Measurements from ENCODE around the gene MAG.
"Not testable (repeated sequence)": the region's sequence is repeated elsewhere in the genome, so short reads cannot be mapped to it uniquely, and the experiment has no call there.

Gene MAG

DNA sequence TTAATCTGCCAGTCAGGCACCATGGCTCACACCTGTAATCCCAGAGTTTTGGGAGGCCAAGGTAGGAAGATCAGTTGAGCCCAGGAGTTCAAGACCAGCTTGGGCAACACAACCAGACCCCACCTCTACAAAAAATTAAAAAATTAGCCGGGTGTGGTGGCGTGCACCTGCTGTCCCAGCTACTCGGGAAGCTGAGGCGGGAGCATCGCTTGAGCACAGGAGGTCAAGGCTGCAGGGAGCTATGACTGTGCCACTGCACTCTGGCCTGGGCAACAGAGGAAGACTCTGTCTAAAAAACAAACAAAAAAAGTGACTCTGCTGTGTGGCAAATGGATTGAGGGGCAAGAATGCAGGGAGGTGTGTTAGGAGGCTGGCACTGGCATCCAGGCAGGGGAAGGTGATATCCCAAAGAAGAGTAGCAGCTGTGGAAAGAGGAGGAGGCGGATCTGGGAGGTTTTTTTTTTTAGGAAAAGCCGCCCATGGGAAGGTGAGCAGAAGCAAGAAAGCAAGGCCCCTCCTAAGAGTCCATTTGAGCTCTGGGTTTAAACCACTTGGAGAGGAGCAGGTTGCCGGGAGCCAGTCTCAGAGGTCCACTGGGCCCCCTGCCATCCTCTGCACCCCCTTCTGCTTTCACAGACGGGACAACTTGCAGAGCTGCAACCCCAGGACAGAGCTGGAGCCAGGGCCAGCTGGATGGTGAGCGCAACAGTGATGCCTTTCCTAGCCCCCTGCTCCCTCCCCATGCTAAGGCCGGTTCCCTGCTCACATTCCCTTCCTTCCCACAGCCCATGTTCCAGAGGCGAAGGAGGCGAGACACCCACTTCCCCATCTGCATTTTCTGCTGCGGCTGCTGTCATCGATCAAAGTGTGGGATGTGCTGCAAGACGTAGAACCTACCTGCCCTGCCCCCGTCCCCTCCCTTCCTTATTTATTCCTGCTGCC is 7.5 kb upstream of the MAG start:
- DNase-seq: no peak

DNA sequence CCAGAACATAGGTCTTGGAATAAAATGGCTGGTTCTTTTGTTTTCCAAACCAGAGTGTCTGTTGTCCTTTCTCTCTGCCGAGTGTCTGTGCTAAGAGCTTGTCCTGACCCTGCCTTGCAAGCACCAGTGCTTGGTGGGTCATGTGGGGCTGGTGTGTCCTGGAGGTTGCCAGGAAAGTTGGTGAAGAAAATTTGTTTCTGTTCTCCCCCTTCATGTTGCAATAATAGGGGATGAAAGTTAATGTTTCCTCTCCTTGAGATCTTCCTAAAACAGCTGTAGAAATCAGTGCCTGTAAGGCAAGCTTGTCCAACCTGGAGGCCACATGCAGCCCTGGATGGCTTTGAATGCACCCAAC is 6.9 kb upstream of the MAG start:
- no peak for DNase-seq

DNA sequence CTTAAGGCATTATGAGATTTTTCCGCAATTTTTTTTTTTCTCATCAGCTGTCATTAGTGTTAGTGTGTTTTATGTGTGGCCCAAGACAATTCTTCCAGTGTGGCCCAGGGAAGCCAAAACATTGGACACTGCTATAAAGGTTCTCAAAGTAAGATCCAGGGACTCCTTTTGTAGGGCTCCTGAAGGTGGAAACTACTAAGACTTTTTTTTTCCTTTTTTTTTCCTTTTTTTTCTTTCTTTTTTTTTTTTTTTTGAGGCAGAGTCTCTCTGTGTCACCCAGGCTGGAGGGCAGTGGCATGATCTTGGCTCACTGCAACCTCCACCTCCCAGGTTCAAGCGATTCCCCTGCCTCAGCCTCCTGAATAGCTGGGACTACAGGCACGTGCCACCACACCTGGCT is 6.5 kb upstream of the MAG start:
- not testable (repeated sequence) for DNase-seq

DNA sequence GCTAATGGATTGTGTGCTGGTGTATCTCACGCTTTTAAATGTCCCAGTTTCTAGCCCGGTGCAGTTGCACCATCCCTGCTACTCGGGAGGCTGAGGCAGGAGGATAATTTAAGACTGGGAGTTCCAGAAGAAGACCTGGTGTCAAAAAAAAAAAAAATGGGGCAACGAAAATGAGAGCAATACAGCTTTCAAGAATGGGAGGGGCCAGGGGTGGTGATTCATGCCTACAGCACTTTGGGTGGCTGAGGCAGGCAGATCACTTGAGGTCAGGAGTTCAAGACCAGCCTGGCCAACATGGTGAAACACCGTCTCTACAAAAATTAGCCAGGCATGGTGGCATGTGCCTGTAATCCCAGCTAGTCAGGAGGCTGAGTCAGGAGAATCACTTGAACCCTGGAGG is 5.9 kb upstream of the MAG start:
- not testable (repeated sequence) for DNase-seq

DNA sequence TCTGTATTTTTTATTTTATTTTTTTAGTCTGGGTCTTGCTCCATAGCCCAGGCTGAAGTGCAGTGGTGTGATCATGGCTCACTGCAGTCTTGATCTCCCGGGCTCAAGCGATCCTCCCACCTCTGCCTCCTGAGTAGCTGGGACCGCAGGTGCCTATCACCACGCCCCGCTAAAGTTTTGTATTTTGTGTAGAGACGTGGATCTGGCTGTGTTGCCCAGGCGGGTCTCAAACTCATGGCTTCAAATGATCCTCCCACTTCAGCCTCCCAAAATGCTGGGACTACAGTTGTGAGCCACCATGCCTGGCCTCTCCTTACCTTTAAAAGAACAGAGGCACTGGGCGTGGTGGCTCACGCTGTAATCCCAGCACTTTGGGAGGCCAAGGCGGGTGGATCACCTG is 4.2 kb upstream of the MAG start:
- DNase-seq: no peak

DNA sequence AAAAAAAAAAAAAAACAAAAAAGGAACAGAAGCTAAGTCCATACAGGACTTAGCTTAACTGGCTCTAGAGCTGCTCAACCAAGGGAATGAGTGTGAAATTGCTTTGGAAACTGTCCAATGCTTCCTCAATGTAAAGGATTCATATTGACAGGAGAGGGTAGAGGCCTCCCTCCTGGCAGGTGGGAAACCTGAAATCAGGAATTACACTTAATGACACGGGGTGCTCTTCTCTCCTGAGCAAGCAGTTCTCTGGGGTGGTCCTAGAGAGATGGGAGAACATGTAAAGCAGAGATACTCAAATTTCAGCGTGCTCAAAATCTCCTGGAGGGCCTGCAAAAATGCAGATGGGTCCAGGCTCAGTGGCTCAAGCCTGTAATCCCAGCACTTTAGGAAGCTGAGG is 3.6 kb upstream of the MAG start:
- DNase-seq: no peak

DNA sequence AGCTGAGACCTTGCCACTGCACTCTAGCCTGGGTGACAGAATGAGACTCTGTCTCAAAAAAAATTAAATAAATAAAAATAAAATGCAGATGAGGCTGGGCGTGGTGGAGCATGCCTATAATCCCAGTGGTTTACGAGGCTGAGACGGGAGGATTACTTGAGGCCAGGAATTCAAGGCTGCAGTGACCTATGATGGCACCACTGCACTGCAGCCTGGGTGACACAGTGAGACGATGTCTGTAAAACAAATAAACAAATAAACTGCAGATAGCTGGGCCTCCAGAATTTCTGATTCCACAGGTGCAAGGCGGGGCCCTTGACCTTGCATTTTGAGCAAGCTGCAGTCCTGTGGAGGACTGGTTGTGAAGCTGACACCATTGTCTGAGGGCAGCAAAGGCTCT is 3.1 kb upstream of the MAG start:
- no peak for DNase-seq

DNA sequence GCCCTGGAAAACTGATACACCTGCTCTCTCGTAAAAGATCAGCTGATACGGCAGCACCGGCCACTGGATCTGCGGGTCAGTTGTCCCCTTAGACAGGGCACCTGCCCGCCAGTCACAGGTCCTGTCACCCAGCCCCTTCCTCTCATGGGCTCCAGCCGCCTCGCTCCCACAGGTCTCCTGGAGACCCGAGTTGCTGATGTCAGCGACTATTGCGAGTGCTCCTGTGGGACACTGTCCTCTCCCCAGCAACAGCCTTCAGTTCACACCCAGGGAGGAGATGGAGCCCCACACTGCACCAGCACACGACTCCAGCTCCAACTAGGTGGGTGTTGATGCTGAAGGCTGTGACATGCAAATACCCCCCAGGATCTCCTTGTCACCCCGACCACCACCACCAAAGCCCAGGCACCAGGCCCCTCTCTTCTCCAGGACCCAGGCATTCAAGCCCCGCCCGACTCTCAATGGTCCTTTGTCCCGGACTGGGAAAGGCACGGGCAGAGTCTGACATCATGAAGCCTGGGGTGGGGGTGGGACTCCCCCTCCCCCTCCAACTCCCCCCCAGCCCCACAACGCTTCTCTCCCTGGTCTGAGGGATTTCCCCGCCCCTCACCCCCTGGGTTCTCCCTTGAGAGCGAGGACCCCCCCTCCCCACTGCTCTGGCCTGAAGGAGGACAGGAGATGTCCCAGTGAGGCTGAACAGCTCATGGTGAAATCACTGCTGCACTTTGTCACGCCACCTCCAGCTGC is 1.4 kb upstream of the MAG start:
- DNase-seq: no peak

DNA sequence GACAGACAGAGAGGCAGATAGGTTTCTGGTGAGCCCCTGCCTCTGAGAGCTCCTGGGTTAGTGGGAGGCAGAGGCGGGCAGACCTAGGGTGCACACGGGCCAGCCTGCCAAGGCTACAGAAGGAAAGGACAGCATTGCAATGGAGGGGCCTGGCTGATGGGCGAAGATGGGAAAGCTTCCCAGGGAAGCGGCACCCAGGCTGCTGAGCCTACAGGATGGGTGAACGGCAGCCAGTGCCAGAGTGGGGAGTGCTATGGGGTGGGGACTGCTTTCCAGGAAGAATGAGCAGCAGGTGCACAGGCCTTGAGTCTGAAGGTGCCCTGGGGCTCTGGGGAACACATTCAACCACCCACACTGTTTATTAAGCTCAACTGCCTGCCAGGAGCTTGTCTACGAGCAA is 702 bp upstream of the MAG start:
- no peak for DNase-seq

DNA sequence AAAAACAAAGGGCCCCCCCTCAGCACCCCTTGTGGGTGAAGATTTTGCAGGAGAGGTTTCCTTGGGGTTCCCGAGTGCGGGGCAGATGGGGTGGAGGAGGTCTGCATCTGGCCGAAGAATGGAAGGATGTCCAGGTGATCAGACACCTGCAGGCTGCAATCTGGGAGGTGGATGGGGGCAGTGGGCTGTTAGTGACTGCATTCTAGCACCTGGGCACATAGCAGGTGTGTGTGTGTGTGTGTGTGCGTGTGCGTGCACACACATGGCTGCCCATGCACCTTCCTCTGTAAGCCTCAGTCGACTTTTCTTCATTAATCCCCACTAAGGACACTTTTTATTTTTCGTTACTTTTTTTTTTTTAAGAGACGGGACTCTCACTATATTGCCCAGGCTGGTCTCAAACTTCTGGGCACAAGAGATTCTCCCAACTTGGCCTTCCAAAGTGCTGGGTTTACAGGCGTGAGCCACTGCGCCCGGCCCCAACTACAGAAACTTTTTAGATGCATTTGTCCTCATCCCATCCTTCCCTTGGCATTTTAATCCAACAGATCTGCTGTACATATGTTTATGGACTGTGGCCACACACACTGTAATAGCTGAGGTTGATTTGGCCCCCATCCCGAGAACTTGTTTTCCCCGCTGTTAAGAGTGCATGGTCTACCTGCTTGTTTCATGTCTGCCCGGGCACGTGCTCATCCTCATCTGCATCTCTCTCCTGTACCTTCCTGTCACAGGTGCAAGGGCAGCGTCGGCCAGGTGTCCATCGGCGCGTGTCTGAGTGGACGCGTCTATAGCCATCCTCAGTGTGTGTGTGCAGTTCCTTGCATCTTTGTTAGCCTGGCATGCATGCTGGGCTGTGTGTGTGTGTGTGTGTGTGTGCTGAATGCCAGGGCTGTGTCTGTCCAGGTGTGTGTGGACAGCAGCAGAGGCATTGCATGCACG is 731 bp downstream of the MAG start:
- DNase-seq: no peak

DNA sequence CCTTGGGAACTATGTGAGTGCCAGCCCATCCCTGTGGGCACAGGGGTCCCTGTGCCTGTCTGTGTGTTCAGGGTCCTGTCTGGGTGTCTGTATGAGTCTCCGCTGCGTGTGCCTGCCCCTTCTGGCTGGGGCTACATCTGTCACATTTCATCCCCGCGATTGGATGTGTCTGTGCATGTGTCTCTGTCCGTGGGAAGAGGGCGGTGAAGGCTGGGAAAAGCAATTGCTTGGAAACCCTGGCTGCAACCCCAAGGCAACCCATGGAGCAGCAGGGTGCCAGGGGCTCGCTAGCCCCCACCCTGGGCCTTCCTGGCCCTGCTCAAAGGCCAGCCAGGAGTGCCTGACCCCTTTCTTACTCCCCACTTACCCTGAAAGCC is 1.4 kb downstream of the MAG start:
- DNase-seq: no peak

DNA sequence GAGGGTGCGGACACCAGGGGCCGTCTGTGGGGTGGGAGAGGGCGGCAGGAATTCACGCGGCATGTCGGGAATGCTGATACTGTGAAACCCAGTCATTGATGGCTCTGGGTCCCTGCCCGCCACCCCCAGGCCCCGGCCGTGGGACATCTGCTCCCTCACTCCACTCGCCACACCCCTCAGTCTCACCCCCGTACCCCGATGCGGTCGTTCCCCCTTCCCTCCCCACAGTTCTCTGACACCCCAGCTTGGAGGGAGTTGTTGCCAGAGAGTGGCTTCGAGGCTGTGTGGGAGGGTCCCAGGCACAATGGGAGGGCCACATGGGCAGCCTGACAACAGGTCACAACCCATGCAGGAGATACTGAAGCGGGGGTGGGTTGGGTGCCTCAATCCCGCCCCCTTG is 1.8 kb downstream of the MAG start:
- no peak for DNase-seq

DNA sequence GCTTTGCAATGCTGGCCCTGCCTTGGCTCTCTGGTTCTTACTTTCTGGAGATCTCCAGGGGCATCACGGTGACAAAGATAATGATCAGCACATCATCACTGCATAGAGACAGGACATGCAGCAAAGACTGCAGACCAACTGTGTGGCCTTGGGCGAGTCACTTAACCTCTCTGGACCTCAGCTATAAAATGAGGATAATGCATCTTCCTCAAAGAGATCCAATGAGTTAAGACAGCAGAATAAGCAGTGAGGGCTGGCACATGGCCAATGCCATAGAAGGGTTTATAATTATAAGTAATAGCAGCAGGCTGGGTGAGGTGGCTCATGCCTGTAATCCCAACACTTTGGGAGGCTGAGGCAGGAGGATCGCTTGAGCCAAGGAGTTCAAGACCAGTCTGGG is 2.4 kb downstream of the MAG start:
- DNase-seq: no peak

DNA sequence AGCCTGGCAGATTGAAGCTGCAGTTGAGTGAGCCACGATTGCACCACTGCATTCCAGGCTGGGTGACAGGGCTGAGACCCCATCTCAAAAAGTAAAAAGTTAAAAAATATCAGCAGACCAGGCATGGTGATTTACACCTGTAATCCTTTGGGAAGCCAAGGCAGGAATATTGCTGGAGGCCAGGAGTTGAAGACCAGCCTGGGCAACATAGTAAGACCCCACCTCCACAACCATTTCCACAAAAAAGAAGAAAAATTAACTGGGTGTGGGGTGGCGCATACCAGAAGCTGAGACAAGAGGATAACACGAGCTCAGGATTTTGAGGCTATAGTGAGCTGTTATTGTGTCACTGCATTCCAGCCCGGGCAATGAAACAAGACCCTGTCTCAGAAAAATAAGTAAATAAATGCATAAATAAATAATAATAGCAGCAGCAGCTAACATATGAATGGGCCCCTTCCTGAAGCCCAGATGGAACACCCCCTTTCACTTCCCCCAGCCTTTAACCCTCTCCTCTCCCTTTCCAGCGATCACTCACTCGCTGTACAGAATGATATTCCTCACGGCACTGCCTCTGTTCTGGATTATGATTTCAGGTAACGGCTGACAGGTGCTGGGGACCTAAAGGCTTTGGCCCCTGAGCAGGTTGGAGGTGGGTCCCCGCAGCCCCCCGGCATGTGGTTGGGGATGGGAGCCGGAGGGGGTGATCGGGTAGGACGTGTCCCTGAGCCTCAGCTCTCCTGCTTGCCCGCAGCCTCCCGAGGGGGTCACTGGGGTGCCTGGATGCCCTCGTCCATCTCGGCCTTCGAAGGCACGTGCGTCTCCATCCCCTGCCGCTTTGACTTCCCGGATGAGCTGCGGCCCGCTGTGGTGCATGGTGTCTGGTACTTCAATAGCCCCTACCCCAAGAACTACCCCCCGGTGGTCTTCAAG is 3.2 kb downstream of the MAG start:
- no peak for DNase-seq

DNA sequence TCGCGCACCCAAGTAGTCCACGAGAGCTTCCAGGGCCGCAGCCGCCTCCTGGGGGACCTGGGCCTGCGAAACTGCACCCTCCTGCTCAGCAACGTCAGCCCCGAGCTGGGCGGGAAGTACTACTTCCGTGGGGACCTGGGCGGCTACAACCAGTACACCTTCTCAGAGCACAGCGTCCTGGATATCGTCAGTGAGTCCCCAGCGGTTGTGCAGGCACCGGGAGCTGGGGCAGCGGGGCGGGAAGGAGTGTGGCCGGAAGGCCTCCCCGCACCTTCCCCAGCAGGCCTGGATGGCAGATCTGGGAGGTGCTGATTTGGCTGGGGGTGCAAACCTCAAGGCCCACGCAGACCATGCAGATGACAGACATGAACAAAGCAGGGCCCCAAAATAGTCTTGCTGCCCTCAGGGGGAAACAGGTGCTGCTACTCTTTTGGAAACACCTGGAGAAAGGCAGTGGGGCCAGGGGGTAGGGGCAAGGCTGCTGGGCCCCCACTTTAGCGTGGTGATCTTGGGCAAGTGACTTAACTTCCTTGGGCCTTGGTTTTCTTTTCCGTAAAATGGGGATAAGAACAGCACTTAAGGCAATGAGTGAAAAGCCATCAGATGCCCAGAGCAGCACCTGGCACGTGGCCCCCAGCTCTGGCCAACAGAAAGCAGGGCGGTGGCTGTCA is 4.0 kb downstream of the MAG start:
- DNase-seq: no peak

DNA sequence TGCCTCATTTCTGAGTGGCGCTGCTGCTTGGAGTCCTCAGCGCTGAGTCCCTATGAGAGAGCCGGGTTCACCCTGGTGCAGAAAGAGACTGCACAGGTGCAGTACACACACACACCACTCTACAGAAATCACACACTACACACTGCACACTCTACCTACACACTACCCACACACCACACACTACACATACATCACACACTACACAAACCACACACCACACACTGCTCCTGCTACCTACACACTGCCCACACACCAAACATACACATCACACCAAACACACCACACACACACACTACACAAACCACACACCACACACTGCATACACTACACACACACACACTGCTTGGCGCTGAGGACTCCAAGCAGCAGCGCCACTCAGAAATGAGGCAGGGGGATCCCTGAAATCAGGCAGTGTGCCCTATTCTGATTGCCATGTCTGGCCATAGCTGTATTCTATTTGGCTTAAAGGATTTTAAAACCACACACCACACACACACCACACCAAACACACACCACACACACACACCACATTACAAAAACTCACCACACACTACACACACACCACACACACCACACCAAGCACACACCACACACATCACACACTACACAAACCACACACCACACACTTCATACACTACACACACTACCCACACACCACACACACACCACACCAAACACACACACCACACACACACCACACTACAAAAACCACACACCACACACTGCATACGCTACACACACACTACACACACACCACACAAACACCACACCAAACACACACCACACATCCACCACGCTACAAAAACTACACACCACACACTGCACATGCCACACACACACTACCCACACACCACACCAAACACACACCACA is 4.9 kb downstream of the MAG start:
- no peak for DNase-seq

DNA sequence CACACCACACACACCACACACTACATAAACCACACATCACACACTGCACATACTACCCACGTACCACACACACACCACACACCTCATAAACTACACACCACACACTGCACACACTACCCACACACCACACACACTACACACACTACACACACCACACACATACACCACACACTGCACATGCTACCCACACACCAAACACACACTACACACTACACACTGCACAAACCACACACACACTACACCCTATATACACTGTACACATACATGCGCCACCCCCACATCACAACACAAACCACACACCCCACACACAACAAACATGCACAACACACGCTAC is 5.5 kb downstream of the MAG start:
- DNase-seq: no peak

DNA sequence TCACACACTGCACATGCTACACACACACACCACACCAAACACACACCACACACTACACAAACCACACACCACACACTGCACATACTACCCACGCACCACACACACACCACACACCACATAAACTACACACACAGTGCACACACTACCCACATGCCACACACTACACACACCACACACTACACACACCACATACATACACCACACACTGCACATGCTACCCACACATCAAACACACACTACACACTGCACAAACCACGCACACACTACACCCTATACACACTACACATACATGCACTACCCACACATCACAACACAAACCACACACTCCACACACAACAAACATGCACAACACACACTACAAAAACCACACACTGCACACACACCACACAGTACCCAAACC is 6.0 kb downstream of the MAG start:
- DNase-seq: no peak

DNA sequence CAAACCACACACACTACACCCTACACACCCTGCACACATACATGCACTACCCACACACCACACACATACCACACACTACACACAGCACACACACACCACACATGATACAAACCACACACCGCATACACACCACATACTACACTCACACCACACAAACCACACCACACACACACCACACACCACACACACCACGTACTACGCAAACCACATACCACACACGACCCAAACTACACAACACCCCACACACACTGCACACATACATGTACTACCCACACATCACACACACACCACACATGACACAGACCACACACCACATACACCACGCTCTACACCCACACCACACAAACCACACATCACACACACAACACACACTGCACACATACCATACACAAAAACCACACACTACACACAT is 6.6 kb downstream of the MAG start:
- no peak for DNase-seq

DNA sequence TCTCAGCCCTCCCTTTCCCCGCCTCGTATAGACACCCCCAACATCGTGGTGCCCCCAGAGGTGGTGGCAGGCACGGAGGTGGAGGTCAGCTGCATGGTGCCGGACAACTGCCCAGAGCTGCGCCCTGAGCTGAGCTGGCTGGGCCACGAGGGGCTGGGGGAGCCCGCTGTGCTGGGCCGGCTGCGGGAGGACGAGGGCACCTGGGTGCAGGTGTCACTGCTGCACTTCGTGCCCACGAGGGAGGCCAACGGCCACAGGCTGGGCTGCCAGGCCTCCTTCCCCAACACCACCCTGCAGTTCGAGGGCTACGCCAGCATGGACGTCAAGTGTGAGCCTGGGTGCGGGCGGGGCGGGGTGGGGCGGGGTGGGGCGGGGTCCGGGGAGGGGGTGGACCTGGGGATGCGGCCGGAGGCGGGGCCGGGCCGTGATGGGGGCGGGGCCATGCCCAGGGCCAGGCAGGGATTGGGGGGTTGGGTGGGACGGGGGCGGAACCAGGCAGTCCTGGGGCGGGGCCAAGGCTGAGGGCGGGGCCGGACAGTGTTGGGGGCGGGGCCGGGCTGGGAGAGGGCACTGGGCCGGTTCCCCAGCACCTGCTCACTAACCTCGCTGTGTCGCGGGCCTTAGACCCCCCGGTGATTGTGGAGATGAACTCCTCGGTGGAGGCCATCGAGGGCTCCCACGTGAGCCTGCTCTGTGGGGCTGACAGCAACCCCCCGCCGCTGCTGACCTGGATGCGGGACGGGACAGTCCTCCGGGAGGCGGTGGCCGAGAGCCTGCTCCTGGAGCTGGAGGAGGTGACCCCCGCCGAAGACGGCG is 7.8 kb downstream of the MAG start:
- no peak for DNase-seq
